Retinal pigment epithelial cell (primary cell): ENCODE data around the gene ADAMTS2.

ENCODE experiments used
- DNase-seq: peaks from one replicate; pipeline ENCODE4 v3.0.0-alpha.2; 2010; ENCODE audit warnings: low read depth
- H3K4me3 ChIP-seq: 2 replicates; pipeline ENCODE4 v1.5.1; 2011; ENCODE audit warnings: mild to moderate bottlenecking, low read length, control low read depth, moderate library complexity
- CTCF ChIP-seq: conservative IDR thresholded peaks from 2 replicates; pipeline ENCODE4 v1.5.1; 2011; ENCODE audit warnings: low read depth, low read length, control low read depth, inconsistent platforms

ADAMTS2 gene

GRCh38 chr5:179297486-179298180 lies 47.6 kb downstream of the ADAMTS2 start:
- TF ChIP-seq CTCF: no peak
- H3K4me3 ChIP-seq: no peak overlapping the region
- no peak for DNase-seq

GRCh38 chr5:179297026-179297425 lies 48.2 kb downstream of the ADAMTS2 start:
- TF ChIP-seq CTCF: no peak

GRCh38 chr5:179296150-179296821 lies 49.0 kb downstream of the ADAMTS2 start:
- no peak overlapping the region for H3K4me3 ChIP-seq
- no peak for TF ChIP-seq CTCF
- DNase-seq: no peak

More at GRCh38 chr5:179297026-179297425, 48.2 kb downstream of the ADAMTS2 start:
- H3K4me3 ChIP-seq: no peak overlapping the region
- DNase-seq: no peak

- TF ChIP-seq CTCF: no peak
- DNase-seq: no peak
- H3K4me3 ChIP-seq: no peak overlapping the region
Observed at GRCh38 chr5:179295778-179296149, 49.5 kb downstream of the ADAMTS2 start.

- DNase-seq: no peak
- TF ChIP-seq CTCF: no peak
- no peak overlapping the region for H3K4me3 ChIP-seq
Observed at GRCh38 chr5:179294891-179295777, 50.1 kb downstream of the ADAMTS2 start.

GRCh38 chr5:179294131-179294780 lies 51.0 kb downstream of the ADAMTS2 start:
- H3K4me3 ChIP-seq: no peak overlapping the region
- no peak for DNase-seq
- TF ChIP-seq CTCF: no peak
